Astrocyte (in vitro differentiated cells and primary cell): ENCODE measurements around the gene SYCP2. TPM values are rescaled to one million over a fixed set of nuclear protein-coding genes. Genes with fewer than 3 reads are reported as not detected.
"Not testable (repeated sequence)": the region's sequence is repeated elsewhere in the genome, so short reads cannot be mapped to it uniquely, and the experiment has no call there.

Source experiments
- DNase-seq: peaks from one replicate; pipeline ENCODE4 v3.0.0-alpha.2; 2010; ENCODE audit warnings: low read depth
- FAIRE-seq: peaks from 2 replicates; lab custom pipeline; 2011; peaks lifted over from hg19 to GRCh38; lab: Jason Lieb, UNC
- H2AFZ ChIP-seq: 2 replicates; pipeline ENCODE4 v1.6.0; 2012; ENCODE audit warnings: low read depth, low read length, inconsistent platforms
- H3K27ac ChIP-seq: 2 replicates; pipeline ENCODE4 v1.5.1; 2011; ENCODE audit warnings: low read depth, low read length, inconsistent platforms
- H3K27me3 ChIP-seq: 2 replicates; pipeline ENCODE4 v1.6.0; 2011; ENCODE audit warnings: low read length, inconsistent platforms; ENCODE audit not compliant: insufficient read depth
- H3K36me3 ChIP-seq: 2 replicates; pipeline ENCODE4 v1.5.1; 2011; ENCODE audit warnings: low read length, inconsistent platforms; ENCODE audit not compliant: insufficient read depth
- H3K4me1 ChIP-seq: 2 replicates; pipeline ENCODE4 v1.5.1; 2011; ENCODE audit warnings: low read length, inconsistent platforms; ENCODE audit not compliant: insufficient read depth
- H3K4me2 ChIP-seq: 2 replicates; pipeline ENCODE4 v1.6.0; 2012; ENCODE audit warnings: low read length, inconsistent platforms
- H3K4me3 ChIP-seq: 2 replicates; pipeline ENCODE4 v1.5.1; 2011; ENCODE audit warnings: low read depth, mild to moderate bottlenecking, low read length, inconsistent platforms; ENCODE audit not compliant: insufficient read depth
- H3K79me2 ChIP-seq: 2 replicates; pipeline ENCODE4 v1.6.0; 2012; ENCODE audit warnings: mild to moderate bottlenecking, low read length, inconsistent platforms; ENCODE audit not compliant: insufficient read depth
- H3K9ac ChIP-seq: 2 replicates; pipeline ENCODE4 v1.6.0; 2012; ENCODE audit warnings: mild to moderate bottlenecking, low read length, inconsistent platforms
- H3K9me3 ChIP-seq: 2 replicates; pipeline ENCODE4 v1.5.1; 2012; ENCODE audit warnings: low read depth, mild to moderate bottlenecking, low read length, inconsistent platforms; ENCODE audit not compliant: insufficient read depth
- H4K20me1 ChIP-seq: 2 replicates; pipeline ENCODE4 v1.6.0; 2012; ENCODE audit warnings: low read length, inconsistent platforms; ENCODE audit not compliant: insufficient read depth
- H3K27ac Mint-ChIP-seq: one replicate; pipeline ENCODE4 v1.8.0; 2021; ENCODE audit warnings: mild to moderate bottlenecking, mixed read lengths; ENCODE audit not compliant: unreplicated experiment
- H3K27me3 Mint-ChIP-seq: one replicate; pipeline ENCODE4 v1.8.0; 2021; ENCODE audit warnings: low read depth, mixed read lengths; ENCODE audit not compliant: unreplicated experiment
- H3K36me3 Mint-ChIP-seq: one replicate; pipeline ENCODE4 v1.8.0; 2021; ENCODE audit warnings: low read depth, mixed read lengths; ENCODE audit not compliant: unreplicated experiment
- H3K4me1 Mint-ChIP-seq: one replicate; pipeline ENCODE4 v1.8.0; 2021; ENCODE audit warnings: low read depth, mixed read lengths; ENCODE audit not compliant: unreplicated experiment
- H3K4me3 Mint-ChIP-seq: one replicate; pipeline ENCODE4 v1.8.0; 2021; ENCODE audit warnings: mild to moderate bottlenecking, moderate library complexity, mixed read lengths; ENCODE audit not compliant: unreplicated experiment
- H3K9me3 Mint-ChIP-seq: one replicate; pipeline ENCODE4 v1.8.0; 2021; ENCODE audit warnings: mild to moderate bottlenecking, mixed read lengths; ENCODE audit not compliant: unreplicated experiment
- EZH2 ChIP-seq: IDR thresholded peaks from 2 replicates; pipeline ENCODE4 v1.6.1; 2012; ENCODE audit warnings: mild to moderate bottlenecking, low read length, inconsistent platforms; ENCODE audit not compliant: insufficient read depth
- total RNA-seq: library from RNA; stranded (reverse); gene quantifications from 2 replicates; pipeline ENCODE4 v1.2.1, GENCODE V29; 2021
- TF ChIP-seq, protein P1 (sequence below): IDR thresholded peaks from 2 replicates; pipeline ENCODE4 v1.5.1; 2011; ENCODE audit warnings: low read depth, mild to moderate bottlenecking, inconsistent platforms, low read length, moderate library complexity; ENCODE audit not compliant: insufficient read depth

The SYCP2 gene
- total RNA-seq, 1 donor from 2014 or later: 0.27 TPM

GRCh38 chr20:59857966-59858365 lies 75.5 kb downstream of the SYCP2 start:
- H3K27ac Mint-ChIP-seq: no peak overlapping the region
- Histone ChIP-seq H3K27ac (no peak overlapping the region), H4K20me1 (no peaks in the 10 kb centered on the region), H3K79me2 (no peaks in the 10 kb centered on the region), H3K4me3 (no peak overlapping the region), H3K36me3 (no peaks in the 10 kb centered on the region), H3K4me2 (no peak overlapping the region), H3K9me3 (no peaks in the 10 kb centered on the region), H2AFZ (no peak overlapping the region), H3K9ac (no peak overlapping the region), H3K4me1 (no peaks in the 10 kb centered on the region), H3K27me3 (no peaks in the 10 kb centered on the region)
- no peak for DNase-seq
- no peaks in the 10 kb centered on the region for H3K4me1 Mint-ChIP-seq
- peaks cover 12% of the 10 kb centered on the region for H3K9me3 Mint-ChIP-seq
- no peak overlapping the region for H3K4me3 Mint-ChIP-seq
- no peaks in the 10 kb centered on the region for H3K36me3 Mint-ChIP-seq
- FAIRE-seq: no peak
- TF ChIP-seq EZH2: no peak
- TF ChIP-seq, protein P1, sequence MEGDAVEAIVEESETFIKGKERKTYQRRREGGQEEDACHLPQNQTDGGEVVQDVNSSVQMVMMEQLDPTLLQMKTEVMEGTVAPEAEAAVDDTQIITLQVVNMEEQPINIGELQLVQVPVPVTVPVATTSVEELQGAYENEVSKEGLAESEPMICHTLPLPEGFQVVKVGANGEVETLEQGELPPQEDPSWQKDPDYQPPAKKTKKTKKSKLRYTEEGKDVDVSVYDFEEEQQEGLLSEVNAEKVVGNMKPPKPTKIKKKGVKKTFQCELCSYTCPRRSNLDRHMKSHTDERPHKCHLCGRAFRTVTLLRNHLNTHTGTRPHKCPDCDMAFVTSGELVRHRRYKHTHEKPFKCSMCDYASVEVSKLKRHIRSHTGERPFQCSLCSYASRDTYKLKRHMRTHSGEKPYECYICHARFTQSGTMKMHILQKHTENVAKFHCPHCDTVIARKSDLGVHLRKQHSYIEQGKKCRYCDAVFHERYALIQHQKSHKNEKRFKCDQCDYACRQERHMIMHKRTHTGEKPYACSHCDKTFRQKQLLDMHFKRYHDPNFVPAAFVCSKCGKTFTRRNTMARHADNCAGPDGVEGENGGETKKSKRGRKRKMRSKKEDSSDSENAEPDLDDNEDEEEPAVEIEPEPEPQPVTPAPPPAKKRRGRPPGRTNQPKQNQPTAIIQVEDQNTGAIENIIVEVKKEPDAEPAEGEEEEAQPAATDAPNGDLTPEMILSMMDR: no peak
- no peaks in the 10 kb centered on the region for H3K27me3 Mint-ChIP-seq

GRCh38 chr20:59856941-59857340 lies 76.5 kb downstream of the SYCP2 start:
- H2AFZ ChIP-seq, H4K20me1 ChIP-seq, DNase-seq, H3K9ac ChIP-seq, H3K36me3 Mint-ChIP-seq, H3K4me1 ChIP-seq, H3K79me2 ChIP-seq, H3K4me2 ChIP-seq, H3K4me3 ChIP-seq, H3K27ac Mint-ChIP-seq, H3K36me3 ChIP-seq, FAIRE-seq, H3K27me3 Mint-ChIP-seq, H3K4me1 Mint-ChIP-seq, H3K4me3 Mint-ChIP-seq, H3K9me3 ChIP-seq, H3K27me3 ChIP-seq, H3K27ac ChIP-seq: not testable (repeated sequence)
- peaks cover 12% of the 10 kb centered on the region for H3K9me3 Mint-ChIP-seq

DNA sequence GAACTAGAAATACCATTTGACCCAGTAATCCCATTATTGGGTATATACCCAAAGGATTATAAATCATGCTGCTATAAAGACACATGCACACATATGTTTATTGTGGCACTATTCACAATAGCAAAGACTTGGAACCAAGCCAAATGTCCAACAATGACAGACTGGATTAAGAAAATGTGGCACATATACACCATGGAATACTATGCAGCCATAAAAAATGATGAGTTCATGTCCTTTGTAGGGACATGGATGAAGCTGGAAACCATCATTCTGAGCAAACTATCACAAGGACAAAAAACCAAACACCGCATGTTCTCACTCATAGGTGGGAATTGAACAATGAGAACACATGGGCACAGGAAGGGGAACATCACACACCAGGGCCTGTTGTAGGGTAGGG lies 76.9 kb downstream of the SYCP2 start:
- not testable (repeated sequence) for H3K4me1 Mint-ChIP-seq, FAIRE-seq

More for the DNA sequence above, 76.9 kb downstream of the SYCP2 start:
- H3K27ac ChIP-seq, H2AFZ ChIP-seq, H3K9ac ChIP-seq, H3K4me3 ChIP-seq, DNase-seq, H3K4me3 Mint-ChIP-seq, H3K36me3 ChIP-seq, H3K27ac Mint-ChIP-seq, H3K79me2 ChIP-seq, H3K9me3 ChIP-seq, H3K4me1 ChIP-seq, H3K27me3 ChIP-seq, H3K36me3 Mint-ChIP-seq, H3K4me2 ChIP-seq, H4K20me1 ChIP-seq, H3K27me3 Mint-ChIP-seq: not testable (repeated sequence)
- H3K9me3 Mint-ChIP-seq: peaks cover 12% of the 10 kb centered on the region
